ENCODE measurements around the gene ZNRD2.

Gene ZNRD2

DNA sequence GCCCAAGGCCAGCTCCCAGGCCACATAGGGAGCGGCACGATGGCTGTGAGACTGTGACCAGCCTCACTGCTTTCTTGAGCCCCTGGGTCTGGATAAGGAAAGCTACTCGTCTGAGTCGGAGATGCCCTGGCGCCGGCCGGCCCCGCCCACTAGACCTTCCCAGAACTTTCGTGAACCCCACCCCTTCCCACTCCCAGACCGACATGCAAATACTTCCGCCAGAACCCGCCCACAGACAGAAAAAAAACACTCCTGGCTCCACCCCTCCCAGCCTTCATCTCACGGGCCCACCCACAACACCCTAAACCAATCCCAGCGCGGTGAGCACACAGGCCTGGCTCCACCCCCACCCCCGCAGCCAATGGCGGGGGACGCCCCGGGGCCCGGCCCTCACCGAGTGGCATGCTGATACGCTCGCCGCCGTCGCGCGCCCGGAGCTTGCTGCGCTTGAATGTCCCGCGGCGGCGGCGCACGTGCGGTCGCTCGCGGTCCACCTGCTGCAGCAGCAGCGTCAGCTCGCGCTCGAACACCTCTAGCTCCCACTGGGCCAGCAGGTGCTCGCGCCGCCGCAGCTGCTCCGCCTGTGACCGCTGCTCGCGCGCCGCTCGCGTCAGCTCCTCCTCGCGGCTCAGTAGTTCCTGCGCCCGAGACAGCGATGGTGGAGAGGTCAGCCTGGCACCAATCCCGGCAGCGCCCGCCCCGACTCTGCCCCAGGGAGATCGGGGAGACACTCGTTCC lies 36.8 kb downstream of the ZNRD2 start:
- Mint-ChIP-seq H3K27ac (no peak overlapping the region), H3K4me1 (peaks cover 30% of the 10 kb centered on the region), H3K9me3 (no peaks in the 10 kb centered on the region), H3K27me3 (no peaks in the 10 kb centered on the region), H3K36me3 (peaks cover 17% of the 10 kb centered on the region), H3K4me3 (no peak overlapping the region)
- ATAC-seq (ENCODE audit: low read depth) (peak; percentile 43), DNase-seq (ENCODE audit: low spot score in 2 of 2) (no peak)

DNA sequence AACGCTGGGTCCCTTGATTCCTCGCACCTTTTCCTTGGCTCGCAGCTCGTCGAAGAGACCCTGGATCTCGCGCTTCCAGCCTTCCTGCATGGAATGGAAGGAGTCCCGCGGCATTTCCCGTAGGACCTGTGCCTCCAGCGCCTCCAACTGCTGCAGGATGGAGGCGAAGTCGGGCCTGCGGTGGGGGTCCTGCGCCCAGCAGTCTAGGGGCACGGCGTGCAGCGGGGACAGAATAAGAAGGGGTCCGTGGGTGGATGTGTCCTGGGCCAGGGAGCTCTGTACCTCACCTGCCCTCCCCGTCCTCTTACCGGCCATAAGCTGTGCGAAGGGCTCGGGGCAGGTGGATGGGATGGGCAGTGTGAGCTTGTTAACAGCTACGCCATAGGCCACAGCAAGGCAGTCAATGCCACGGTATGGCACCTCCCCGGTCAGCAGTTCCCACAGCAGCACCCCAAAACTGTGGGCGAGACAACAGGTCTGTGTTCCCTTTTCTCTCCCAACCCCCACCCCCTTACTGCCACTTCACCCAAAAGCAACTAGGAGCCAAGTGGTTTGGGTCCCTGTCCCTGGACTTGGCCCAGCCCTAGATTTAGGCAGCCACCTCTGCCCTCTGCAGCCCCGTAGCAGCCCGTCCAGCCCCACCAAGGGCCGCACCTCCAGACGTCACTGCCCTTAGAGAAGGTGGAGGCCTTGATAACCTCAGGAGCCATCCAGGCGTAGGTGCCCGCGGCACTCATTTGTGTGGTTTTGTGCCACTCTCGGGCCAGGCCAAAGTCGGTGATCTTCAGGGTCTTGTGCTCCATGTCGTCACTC lies 37.5 kb downstream of the ZNRD2 start:
- Mint-ChIP-seq H3K4me3 (no peak overlapping the region), H3K9me3 (no peaks in the 10 kb centered on the region), H3K4me1 (peaks cover 34% of the 10 kb centered on the region), H3K36me3 (peaks cover 17% of the 10 kb centered on the region), H3K27me3 (no peaks in the 10 kb centered on the region), H3K27ac (no peak overlapping the region)
- ATAC-seq (ENCODE audit: low read depth) (no peak), DNase-seq (ENCODE audit: low spot score in 2 of 2) (no peak)

GRCh38 chr11:65609229-65609628 lies 39.0 kb downstream of the ZNRD2 start:
- H3K9me3 Mint-ChIP-seq = no peaks in the 10 kb centered on the region
- ATAC-seq (ENCODE audit: low read depth) (no peak), DNase-seq (ENCODE audit: low spot score in 2 of 2) (no peak)
- H3K27me3 Mint-ChIP-seq = no peaks in the 10 kb centered on the region
- no peak overlapping the region for H3K4me3 Mint-ChIP-seq
- peaks cover 12% of the 10 kb centered on the region for H3K36me3 Mint-ChIP-seq
- peaks cover 31% of the 10 kb centered on the region for H3K4me1 Mint-ChIP-seq
- H3K27ac Mint-ChIP-seq = no peak overlapping the region

DNA sequence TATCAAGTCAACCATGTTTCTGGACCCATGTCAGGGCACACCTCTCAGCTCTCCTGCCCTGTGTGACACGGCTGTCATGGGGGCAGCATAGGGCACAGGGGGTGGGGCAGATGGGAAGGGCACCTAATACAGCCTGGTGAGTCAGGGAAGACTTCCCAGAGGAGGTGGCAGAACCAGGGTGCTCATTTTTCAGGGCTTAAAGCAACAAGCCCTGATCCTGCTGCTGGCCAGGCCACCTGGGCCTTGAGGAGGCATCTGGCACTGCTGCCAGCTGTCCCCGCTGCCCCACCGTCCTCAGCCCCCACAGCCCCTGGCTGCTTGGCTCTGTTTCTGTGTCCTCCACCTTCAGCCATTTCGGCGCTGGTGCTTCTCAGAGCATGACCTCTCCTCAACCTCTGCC lies 39.4 kb downstream of the ZNRD2 start:
- Mint-ChIP-seq H3K4me3 (no peak overlapping the region), H3K27me3 (no peaks in the 10 kb centered on the region), H3K4me1 (peaks cover 31% of the 10 kb centered on the region), H3K36me3 (peaks cover 12% of the 10 kb centered on the region), H3K9me3 (no peaks in the 10 kb centered on the region), H3K27ac (peak overlapping the region; percentile 56)
- DNase-seq (ENCODE audit: low spot score in 2 of 2) (no peak), ATAC-seq (ENCODE audit: low read depth) (no peak)

DNA sequence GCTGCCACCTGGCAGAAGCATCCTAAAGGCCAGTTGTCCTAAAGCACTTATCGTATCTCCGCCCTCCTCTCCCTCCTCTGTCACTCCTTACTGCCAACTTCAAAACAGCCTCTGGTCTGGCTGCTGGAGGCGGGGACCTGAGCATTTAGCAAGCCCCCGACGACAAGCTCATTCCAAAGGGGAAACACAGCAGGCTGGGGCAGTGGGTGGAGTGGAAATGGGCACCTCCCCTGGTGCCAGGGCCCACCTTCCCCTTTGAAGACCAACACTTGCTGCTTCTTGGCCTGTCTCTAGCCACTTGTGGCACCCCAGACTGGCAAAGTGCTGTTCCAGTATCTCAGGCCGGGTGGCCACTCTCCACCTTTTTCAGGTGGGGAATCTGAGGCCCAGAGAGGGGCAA lies 40.1 kb downstream of the ZNRD2 start:
- Mint-ChIP-seq H3K9me3 (no peaks in the 10 kb centered on the region), H3K27me3 (no peaks in the 10 kb centered on the region), H3K4me1 (peaks cover 31% of the 10 kb centered on the region), H3K36me3 (peaks cover 12% of the 10 kb centered on the region), H3K4me3 (no peak overlapping the region), H3K27ac (peak overlapping the region; percentile 73)
- DNase-seq (ENCODE audit: low spot score in 2 of 2) = no peak
- no peak for ATAC-seq (ENCODE audit: low read depth)

DNA sequence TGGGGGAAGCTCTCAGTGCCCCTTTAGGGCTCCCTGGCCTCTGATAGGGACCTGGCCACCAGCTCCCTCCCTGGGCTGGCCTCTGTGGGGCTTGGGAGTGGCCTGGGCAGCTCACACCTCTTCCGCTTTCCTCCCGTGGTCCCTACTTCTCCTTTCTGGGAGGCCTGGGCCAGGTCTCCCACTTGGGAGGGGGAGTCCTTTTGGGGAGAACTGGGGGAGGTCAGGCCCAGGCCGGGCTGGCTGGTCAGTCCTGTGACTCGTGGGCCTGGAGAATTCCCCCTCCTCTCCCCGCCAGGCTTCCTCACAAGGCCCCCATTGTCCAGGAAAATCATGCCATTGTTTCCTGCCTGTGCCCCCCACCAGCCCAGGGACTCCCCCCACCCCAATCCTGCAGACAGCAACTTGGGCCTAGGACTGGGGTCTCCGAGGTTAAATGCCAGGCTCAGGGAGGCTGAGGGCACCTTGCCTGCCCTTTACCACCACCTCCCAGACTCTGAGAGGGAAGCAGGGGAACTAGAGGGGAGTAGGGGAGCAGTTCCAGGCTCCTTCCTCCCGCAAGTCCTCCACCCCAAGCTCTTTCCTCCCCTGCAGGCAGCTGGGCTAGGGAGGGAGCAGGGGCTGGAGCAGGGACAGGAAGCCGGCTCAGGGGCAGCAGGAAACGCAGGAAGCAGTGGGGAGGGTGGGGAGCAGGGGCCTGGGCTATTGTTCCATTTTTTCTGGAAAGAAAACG lies 40.9 kb downstream of the ZNRD2 start:
- ATAC-seq (ENCODE audit: low read depth) (no peak), DNase-seq (ENCODE audit: low spot score in 2 of 2) (no peak)
- no peaks in the 10 kb centered on the region for H3K27me3 Mint-ChIP-seq
- H3K36me3 Mint-ChIP-seq = peaks cover 10% of the 10 kb centered on the region
- H3K4me3 Mint-ChIP-seq = peak overlapping the region; percentile 37
- no peaks in the 10 kb centered on the region for H3K9me3 Mint-ChIP-seq
- H3K27ac Mint-ChIP-seq = peak overlapping the region; percentile 73
- H3K4me1 Mint-ChIP-seq = peaks cover 31% of the 10 kb centered on the region

- ATAC-seq (ENCODE audit: low read depth) (no peak), DNase-seq (ENCODE audit: low spot score in 2 of 2) (no peak)
- Mint-ChIP-seq H3K27ac (peak overlapping the region; percentile 87), H3K9me3 (no peaks in the 10 kb centered on the region), H3K36me3 (peaks cover 13% of the 10 kb centered on the region), H3K4me3 (peak overlapping the region; percentile 95), H3K4me1 (peaks cover 38% of the 10 kb centered on the region), H3K27me3 (no peaks in the 10 kb centered on the region)
Measured at GRCh38 chr11:65611758-65612603, 41.7 kb downstream of the ZNRD2 start.

- peaks cover 41% of the 10 kb centered on the region for H3K4me1 Mint-ChIP-seq
- ATAC-seq (ENCODE audit: low read depth) = no peak
- H3K36me3 Mint-ChIP-seq = peaks cover 11% of the 10 kb centered on the region
- peak overlapping the region; percentile 95 for H3K4me3 Mint-ChIP-seq
- no peak for DNase-seq (ENCODE audit: low spot score in 2 of 2)
- H3K27ac Mint-ChIP-seq = peak overlapping the region; percentile 87
- no peaks in the 10 kb centered on the region for H3K27me3 Mint-ChIP-seq
- H3K9me3 Mint-ChIP-seq = no peaks in the 10 kb centered on the region
Measured at GRCh38 chr11:65612691-65613090, 42.4 kb downstream of the ZNRD2 start.

- Mint-ChIP-seq H3K27me3 (no peaks in the 10 kb centered on the region), H3K4me3 (peak overlapping the region; percentile 95), H3K27ac (peak overlapping the region; percentile 87), H3K4me1 (peaks cover 41% of the 10 kb centered on the region), H3K9me3 (no peaks in the 10 kb centered on the region), H3K36me3 (peaks cover 11% of the 10 kb centered on the region)
- no peak for ATAC-seq (ENCODE audit: low read depth)
- no peak for DNase-seq (ENCODE audit: low spot score in 2 of 2)
Measured at GRCh38 chr11:65613091-65613928, 43.0 kb downstream of the ZNRD2 start.

DNA sequence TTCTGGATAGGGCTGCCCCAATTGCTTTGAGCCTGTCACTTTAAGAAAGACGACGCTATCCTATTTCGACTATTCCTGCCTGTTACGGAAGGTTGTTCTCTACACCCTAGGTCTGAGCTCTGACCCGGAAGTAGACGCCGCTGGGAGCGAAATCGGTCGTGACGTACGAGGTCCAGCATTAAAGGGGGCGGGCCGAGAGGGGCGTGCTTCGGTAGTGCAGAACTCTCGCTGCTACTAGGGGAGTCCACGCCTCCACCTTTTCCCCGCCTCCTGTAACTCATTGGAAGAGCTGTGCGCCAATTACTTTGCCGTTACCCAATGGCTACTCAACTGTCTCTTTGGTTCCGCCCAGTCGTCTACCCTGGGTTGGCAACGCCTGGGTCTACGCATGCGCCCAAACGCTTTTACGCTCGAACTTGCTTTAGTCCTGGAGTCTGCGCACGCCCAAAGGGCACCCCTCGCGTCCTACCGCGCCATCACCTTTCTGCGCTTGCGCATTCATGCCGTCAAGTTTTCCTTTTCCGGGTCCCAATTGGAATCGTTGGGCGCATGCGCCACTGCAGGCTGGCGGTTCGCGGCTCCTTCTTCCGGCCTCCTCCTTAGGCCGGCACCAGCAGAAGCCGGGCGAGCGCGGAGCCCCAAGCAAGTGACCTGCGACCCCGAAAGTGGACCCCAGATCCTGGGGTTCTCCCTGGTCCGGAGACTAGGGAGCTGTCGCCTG lies 45.1 kb downstream of the ZNRD2 start, which contains the start of gene PCNX3:
Gene PCNX3, plus strand, starts transcription at position 548 of the 721 bp plus-strand sequence. CDS start 536 bp downstream, outside the sequence.
- Mint-ChIP-seq H3K27ac (peak within 1 kb of the TSS; percentile 88), H3K4me1 (peaks cover 33% of the 10 kb centered on the region), H3K4me3 (peak within 1 kb of the TSS; percentile 97), H3K27me3 (no peaks in the 10 kb centered on the region), H3K36me3 (peaks cover 11% of the 10 kb centered on the region), H3K9me3 (no peaks in the 10 kb centered on the region)
- DNase-seq (ENCODE audit: low spot score in 2 of 2) (peak; percentile 95 to 99), ATAC-seq (ENCODE audit: low read depth) (peak; percentile 82)

- peaks cover 28% of the 10 kb centered on the region for H3K4me1 Mint-ChIP-seq
- ATAC-seq (ENCODE audit: low read depth) (no peak), DNase-seq (ENCODE audit: low spot score in 2 of 2) (no peak)
Measured at GRCh38 chr11:65615950-65616574, 45.8 kb downstream of the ZNRD2 start.

DNA sequence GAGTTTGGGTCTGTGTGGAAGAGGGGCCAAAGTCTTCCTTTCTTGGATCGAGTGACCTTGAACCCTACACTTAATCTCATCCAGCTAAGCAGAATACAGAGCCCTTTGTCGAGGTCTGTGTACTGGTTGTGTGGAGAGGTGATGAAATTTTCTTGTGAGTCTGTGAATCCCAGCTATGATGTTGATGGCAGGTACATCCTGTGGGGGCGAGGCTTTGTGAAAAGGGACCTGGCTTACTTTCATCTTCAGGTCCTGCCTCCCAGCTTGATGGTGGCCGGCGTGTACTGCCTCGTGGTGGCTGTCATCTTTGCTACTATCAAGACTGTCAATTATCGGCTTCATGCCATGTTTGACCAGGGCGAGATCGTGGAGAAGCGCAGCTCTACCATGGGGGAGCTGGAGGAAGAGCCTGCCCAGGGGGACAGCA lies 46.3 kb downstream of the ZNRD2 start:
- Mint-ChIP-seq H3K36me3 (peaks cover 11% of the 10 kb centered on the region), H3K4me3 (peak overlapping the region; percentile 97)

More at GRCh38 chr11:65615950-65616574, 45.8 kb downstream of the ZNRD2 start:
- H3K4me3 Mint-ChIP-seq = peak overlapping the region; percentile 97
- no peaks in the 10 kb centered on the region for H3K27me3 Mint-ChIP-seq
- peak overlapping the region; percentile 88 for H3K27ac Mint-ChIP-seq
- no peaks in the 10 kb centered on the region for H3K9me3 Mint-ChIP-seq
- H3K36me3 Mint-ChIP-seq = peaks cover 11% of the 10 kb centered on the region

More for the DNA sequence above, 46.3 kb downstream of the ZNRD2 start:
- Mint-ChIP-seq H3K27me3 (no peaks in the 10 kb centered on the region), H3K4me1 (peaks cover 26% of the 10 kb centered on the region), H3K27ac (peak overlapping the region; percentile 88), H3K9me3 (no peaks in the 10 kb centered on the region)
- ATAC-seq (ENCODE audit: low read depth) (no peak), DNase-seq (ENCODE audit: low spot score in 2 of 2) (no peak)
